Naive thymus-derived CD4-positive, alpha-beta T cell (primary cell): ENCODE data around the gene SLC39A5. TPM values are rescaled to one million over a fixed set of nuclear protein-coding genes. Genes with fewer than 3 reads are reported as not detected.

Source experiments
- ATAC-seq: fragments of 150-1000 bp; cut with Tn5 transposase; 2 replicates; pipeline ENCODE4 v1.10.0; 2021; ENCODE audit warnings: mild to moderate bottlenecking, moderate library complexity
- CTCF ChIA-PET: fragments of 350-600 bp; sonication (Branson Sonifier 250); formaldehyde crosslinking; loops from one replicate; lab custom pipeline; 2021; ENCODE audit warnings: antibody characterized with exemption; lab: Charles Lee
- POLR2A ChIA-PET: fragments of 350-600 bp; sonication (Branson Sonifier 250); formaldehyde crosslinking; loops from one replicate; lab custom pipeline; 2021; ENCODE audit warnings: antibody characterized with exemption, inconsistent platforms; lab: Charles Lee
- DNase-seq, 9 donors: peaks; one replicate each; pipeline versions ENCODE4 v3.0.0 to v3.0.0-alpha.2; 2020 to 2022; ENCODE audit warnings: mixed read lengths in 1 of 9
- H3K27ac ChIP-seq: one replicate; pipeline ENCODE4 v1.7.0; 2013; ENCODE audit warnings: mild to moderate bottlenecking, low read depth, low read length, moderate library complexity
- H3K27me3 ChIP-seq, 2 donors: one replicate each; pipeline ENCODE4 v1.7.0; 2013; ENCODE audit warnings: low read length in 2 of 2, mild to moderate bottlenecking in 2 of 2, moderate library complexity in 2 of 2; ENCODE audit not compliant: control insufficient read depth in 2 of 2, insufficient read depth in 2 of 2
- H3K36me3 ChIP-seq, 3 experiments: 1 replicate in 2 of 3; 2 replicates in 1 of 3; pipeline ENCODE4 v1.7.0; 2013; ENCODE audit warnings: low read length in 3 of 3, mild to moderate bottlenecking in 3 of 3, moderate library complexity in 1 of 3; ENCODE audit not compliant: insufficient read depth in 3 of 3, control insufficient read depth in 2 of 3
- H3K4me1 ChIP-seq, 2 donors: one replicate each; pipeline ENCODE4 v1.7.0; 2013; ENCODE audit warnings: low read length in 2 of 2, mild to moderate bottlenecking in 2 of 2, moderate library complexity in 1 of 2; ENCODE audit not compliant: control insufficient read depth in 2 of 2, insufficient read depth in 2 of 2
- H3K4me3 ChIP-seq: 2 replicates; pipeline ENCODE4 v1.7.0; 2013; ENCODE audit warnings: mild to moderate bottlenecking, low read length
- H3K9me3 ChIP-seq, 3 experiments: 1 replicate in 2 of 3; 2 replicates in 1 of 3; pipeline ENCODE4 v1.7.0; 2013; ENCODE audit warnings: low read length in 3 of 3; ENCODE audit not compliant: control insufficient read depth in 2 of 3
- H3K27ac Mint-ChIP-seq, 9 donors: one replicate each; pipeline ENCODE4 v1.8.0; 2020 to 2022; ENCODE audit warnings: mixed read lengths in 9 of 9, mild to moderate bottlenecking in 8 of 9, moderate library complexity in 5 of 9, inconsistent platforms in 2 of 9
- H3K27me3 Mint-ChIP-seq, 5 donors: one replicate each; pipeline ENCODE4 v1.8.0; 2021 to 2022; ENCODE audit warnings: mixed read lengths in 5 of 5, mild to moderate bottlenecking in 1 of 5
- H3K36me3 Mint-ChIP-seq, 5 donors: one replicate each; pipeline ENCODE4 v1.8.0; 2020 to 2022; ENCODE audit warnings: mixed read lengths in 5 of 5, mild to moderate bottlenecking in 3 of 5, inconsistent platforms in 1 of 5
- H3K4me1 Mint-ChIP-seq, 7 donors: one replicate each; pipeline ENCODE4 v1.8.0; 2020 to 2022; ENCODE audit warnings: mixed read lengths in 7 of 7, mild to moderate bottlenecking in 3 of 7, inconsistent platforms in 1 of 7
- H3K4me3 Mint-ChIP-seq, 10 donors: one replicate each; pipeline ENCODE4 v1.8.0; 2020 to 2022; ENCODE audit warnings: mild to moderate bottlenecking in 10 of 10, mixed read lengths in 10 of 10, moderate library complexity in 6 of 10, inconsistent platforms in 2 of 10
- H3K9me3 Mint-ChIP-seq, 11 donors: one replicate each; pipeline ENCODE4 v1.8.0; 2020 to 2022; ENCODE audit warnings: mixed read lengths in 11 of 11, mild to moderate bottlenecking in 4 of 11, inconsistent platforms in 1 of 11, moderate library complexity in 1 of 11
- intact Hi-C, 2 donors: fragments of 100-400 bp; cut with micrococcal nuclease; formaldehyde crosslinking; loops; one replicate each; pipeline ENCODE4 v1.15.1; 2023
- polyA plus RNA-seq, 2 donors: library from polyadenylated mRNA; unstranded; fragments of 300-500 nt; fragmentation: Illumina TruSeq; gene quantifications; one replicate each; pipeline ENCODE4 v1.2.3, GENCODE V29; 2021
- total RNA-seq, 6 experiments: library from RNA in 5 of 6; stranded (reverse) in 5 of 6; gene quantifications; 1 replicate in 5 of 6; 2 replicates in 1 of 6; pipeline ENCODE4 v1.2.3 and lab custom pipeline; 2021 to 2026

The SLC39A5 gene
- total and polyA plus RNA-seq, 7 experiments from 2014 or later: 0.43 to 1.2 (median 0.77) TPM; not detected in 4

DNA sequence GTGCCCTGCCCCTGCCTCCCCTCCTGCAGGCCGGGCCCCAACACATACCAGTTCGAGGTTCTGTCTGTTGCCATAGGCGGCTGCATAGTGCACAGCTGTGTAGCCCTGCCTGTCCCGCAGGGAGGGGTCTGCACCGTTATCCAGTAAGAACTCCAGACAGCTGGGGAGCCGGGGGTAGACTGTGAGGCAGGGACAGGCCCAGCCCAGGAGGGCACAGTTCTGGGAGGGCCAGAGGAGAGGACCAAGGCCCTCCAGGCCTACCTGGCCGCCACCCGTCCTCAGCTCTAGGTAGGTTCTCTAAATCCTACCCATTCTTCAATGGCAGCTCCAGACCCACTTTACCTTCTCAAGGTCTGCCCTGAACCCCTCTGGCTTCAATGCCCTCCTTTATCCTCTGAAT lies 18.9 kb downstream of the SLC39A5 start:
- DNase-seq (no peak), ATAC-seq (no peak)
- H3K9me3 Mint-ChIP-seq: no peaks in the 10 kb centered on the region
- no peaks in the 10 kb centered on the region for H3K4me1 ChIP-seq
- no peak overlapping the region for H3K4me3 ChIP-seq
- H3K27ac Mint-ChIP-seq: peak overlapping the region in 2 of 9 donors; percentile 50 to 59
- H3K27ac ChIP-seq: no peak overlapping the region
- no peaks in the 10 kb centered on the region for H3K9me3 ChIP-seq
- peaks cover 20 to 86% (median 51%) of the 10 kb centered on the region in 3 experiments for H3K36me3 ChIP-seq
- H3K27me3 Mint-ChIP-seq: no peaks in the 10 kb centered on the region
- ChIA-PET CTCF (no interaction called here), POLR2A (interaction anchor here (0.7 kb wide), 1 partner anchor 17 kb away, joined by 3 read pairs; no protein-coding TSS in a partner anchor)
- no peak overlapping the region for H3K4me3 Mint-ChIP-seq
- peaks cover 0 to 3% (median 0%) of the 10 kb centered on the region in 7 donors for H3K4me1 Mint-ChIP-seq
- H3K27me3 ChIP-seq: no peaks in the 10 kb centered on the region
- peaks cover 4 to 49% (median 11%) of the 10 kb centered on the region in 5 donors for H3K36me3 Mint-ChIP-seq
- intact Hi-C loops: no loop called here

DNA sequence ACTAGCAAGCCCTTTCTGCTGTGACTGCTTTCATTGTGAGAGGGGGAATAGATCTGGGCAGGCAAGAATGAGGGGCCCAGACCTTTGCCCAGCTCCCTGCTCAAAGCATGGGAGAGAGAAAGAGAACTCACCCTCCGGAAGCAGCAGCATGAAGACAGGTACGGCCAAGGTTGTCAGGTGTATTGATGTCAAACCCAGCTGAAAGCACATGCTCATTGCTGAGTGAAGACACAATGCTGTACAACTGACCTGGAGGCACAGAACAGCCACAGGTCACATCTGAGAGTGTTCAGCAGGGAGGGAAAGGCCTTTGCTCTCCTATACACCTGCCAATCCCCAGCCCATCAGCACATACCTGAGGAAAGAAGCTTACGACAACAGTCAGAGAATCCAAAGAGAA lies 22.8 kb downstream of the SLC39A5 start:
- ChIA-PET CTCF (no interaction called here), POLR2A (interaction anchor here (0.5 to 1.4 kb wide), 2 partner anchors 9 to 62 kb away, joined by 3 read pairs; no protein-coding TSS in a partner anchor)
- H3K27ac ChIP-seq: no peak overlapping the region
- no peak overlapping the region for H3K4me3 ChIP-seq
- peaks cover 0 to 44% (median 11%) of the 10 kb centered on the region in 5 donors for H3K36me3 Mint-ChIP-seq
- peaks cover 12 to 14% of the 10 kb centered on the region in 2 donors for H3K4me1 ChIP-seq
- H3K36me3 ChIP-seq: peaks cover 21 to 72% (median 32%) of the 10 kb centered on the region in 3 experiments
- no peaks in the 10 kb centered on the region for H3K27me3 ChIP-seq
- H3K4me3 Mint-ChIP-seq: no peak overlapping the region
- DNase-seq (no peak), ATAC-seq (no peak)
- H3K27ac Mint-ChIP-seq: no peak overlapping the region
- H3K9me3 ChIP-seq: no peaks in the 10 kb centered on the region
- no peaks in the 10 kb centered on the region for H3K27me3 Mint-ChIP-seq
- intact Hi-C loops: no loop called here
- no peaks in the 10 kb centered on the region for H3K9me3 Mint-ChIP-seq
- peaks cover 8 to 20% (median 15%) of the 10 kb centered on the region in 7 donors for H3K4me1 Mint-ChIP-seq

- ATAC-seq (no peak), DNase-seq (no peak)
- intact Hi-C loops: no loop called here
- H3K9me3 Mint-ChIP-seq: no peaks in the 10 kb centered on the region
- Histone ChIP-seq H3K4me3 (no peak overlapping the region), H3K4me1 (peaks cover 12 to 14% of the 10 kb centered on the region in 2 donors), H3K27me3 (no peaks in the 10 kb centered on the region), H3K36me3 (peaks cover 21 to 71% (median 28%) of the 10 kb centered on the region in 3 experiments), H3K9me3 (no peaks in the 10 kb centered on the region), H3K27ac (no peak overlapping the region)
- no peak overlapping the region for H3K4me3 Mint-ChIP-seq
- peaks cover 8 to 20% (median 15%) of the 10 kb centered on the region in 7 donors for H3K4me1 Mint-ChIP-seq
- peaks cover 0 to 43% (median 11%) of the 10 kb centered on the region in 5 donors for H3K36me3 Mint-ChIP-seq
- H3K27me3 Mint-ChIP-seq: no peaks in the 10 kb centered on the region
- CTCF ChIA-PET: no interaction called here
- H3K27ac Mint-ChIP-seq: no peak overlapping the region
- POLR2A ChIA-PET: interaction anchor here (0.5 to 1.4 kb wide), 3 partner anchors 8 to 63 kb away, joined by 3 read pairs; no protein-coding TSS in a partner anchor
Measured at GRCh38 chr12:56253091-56253490, 23.2 kb downstream of the SLC39A5 start.

DNA sequence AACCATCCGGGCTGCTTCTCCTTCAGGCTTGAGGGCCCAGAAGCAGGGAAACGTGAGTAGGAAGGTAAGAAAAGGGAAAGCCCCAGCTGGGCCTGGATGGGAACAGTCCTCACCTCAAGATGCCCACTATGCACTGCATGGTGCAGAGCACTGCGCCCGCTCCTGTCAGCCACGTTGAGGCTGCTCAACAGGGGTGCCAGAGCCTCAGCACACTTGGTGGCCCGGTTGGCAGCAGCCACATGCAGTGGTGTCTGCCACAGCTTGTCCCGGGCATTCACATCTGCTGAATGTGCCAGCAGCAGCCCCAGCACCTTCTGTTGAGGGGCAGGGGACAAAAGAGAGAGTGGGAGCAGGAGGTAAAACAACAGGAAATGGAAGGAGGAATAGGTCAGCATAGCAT lies 25.8 kb downstream of the SLC39A5 start:
- no peak overlapping the region for H3K27ac ChIP-seq
- no peaks in the 10 kb centered on the region for H3K27me3 ChIP-seq
- no peaks in the 10 kb centered on the region for H3K9me3 ChIP-seq
- H3K9me3 Mint-ChIP-seq: no peaks in the 10 kb centered on the region
- no peaks in the 10 kb centered on the region for H3K27me3 Mint-ChIP-seq
- intact Hi-C loops: loop anchor here in 1 of 2 donors (5.0 kb wide), 1 partner anchor 48 kb away; no protein-coding TSS in a partner anchor
- peaks cover 0 to 38% (median 11%) of the 10 kb centered on the region in 5 donors for H3K36me3 Mint-ChIP-seq
- peak overlapping the region in 3 of 9 donors; percentile 27 to 72 (median 32) for H3K27ac Mint-ChIP-seq
- ATAC-seq (no peak), DNase-seq (no peak)
- ChIA-PET CTCF (interaction anchor here (1.2 to 1.4 kb wide), 2 partner anchors 11 to 136 kb away, joined by 3 to 5 read pairs; partner anchors contain the start of gene COQ10A), POLR2A (interaction anchor here (0.6 to 2.2 kb wide), 5 partner anchors 11 to 430 kb away, joined by 3 to 6 read pairs (median 5); partner anchors contain the start of genes COQ10A and RNF41)
- H3K4me3 ChIP-seq: no peak overlapping the region
- H3K36me3 ChIP-seq: peaks cover 18 to 53% (median 26%) of the 10 kb centered on the region in 3 experiments
- peaks cover 13 to 27% (median 22%) of the 10 kb centered on the region in 7 donors for H3K4me1 Mint-ChIP-seq
- peaks cover 18 to 19% of the 10 kb centered on the region in 2 donors for H3K4me1 ChIP-seq
- peak overlapping the region in 4 of 10 donors; percentile 28 to 91 (median 64) for H3K4me3 Mint-ChIP-seq

GRCh38 chr12:56256326-56256960 lies 26.6 kb downstream of the SLC39A5 start:
- no peaks in the 10 kb centered on the region for H3K27me3 ChIP-seq
- H3K9me3 Mint-ChIP-seq: no peaks in the 10 kb centered on the region
- no peaks in the 10 kb centered on the region for H3K27me3 Mint-ChIP-seq
- H3K4me3 Mint-ChIP-seq: peak overlapping the region; percentile 70 to 94 (median 85)
- peaks cover 13 to 27% (median 22%) of the 10 kb centered on the region in 7 donors for H3K4me1 Mint-ChIP-seq
- H3K27ac ChIP-seq: peak overlapping the region; percentile 90
- ATAC-seq: no peak
- intact Hi-C loops: loop anchor here in 1 of 2 donors (5.0 kb wide), 1 partner anchor 49 kb away; no protein-coding TSS in a partner anchor
- H3K4me1 ChIP-seq: peaks cover 18 to 19% of the 10 kb centered on the region in 2 donors
- peak overlapping the region; percentile 99 for H3K4me3 ChIP-seq
- peak overlapping the region in 8 of 9 donors; percentile 9 to 83 (median 66) for H3K27ac Mint-ChIP-seq
- H3K9me3 ChIP-seq: no peaks in the 10 kb centered on the region
- H3K36me3 Mint-ChIP-seq: peaks cover 0 to 38% (median 11%) of the 10 kb centered on the region in 5 donors
- H3K36me3 ChIP-seq: peaks cover 18 to 50% (median 26%) of the 10 kb centered on the region in 3 experiments
- DNase-seq: no peak
- ChIA-PET CTCF (interaction anchor here (0.8 to 1.4 kb wide), 6 partner anchors 11 to 208 kb away, joined by 3 to 5 read pairs (median 4); partner anchors contain the start of gene COQ10A), POLR2A (interaction anchor here (0.8 to 2.5 kb wide), 8 partner anchors 10 to 439 kb away, joined by 3 to 7 read pairs (median 5); partner anchors contain the start of genes COQ10A, ORMDL2, SARNP and SMARCC2)

DNA sequence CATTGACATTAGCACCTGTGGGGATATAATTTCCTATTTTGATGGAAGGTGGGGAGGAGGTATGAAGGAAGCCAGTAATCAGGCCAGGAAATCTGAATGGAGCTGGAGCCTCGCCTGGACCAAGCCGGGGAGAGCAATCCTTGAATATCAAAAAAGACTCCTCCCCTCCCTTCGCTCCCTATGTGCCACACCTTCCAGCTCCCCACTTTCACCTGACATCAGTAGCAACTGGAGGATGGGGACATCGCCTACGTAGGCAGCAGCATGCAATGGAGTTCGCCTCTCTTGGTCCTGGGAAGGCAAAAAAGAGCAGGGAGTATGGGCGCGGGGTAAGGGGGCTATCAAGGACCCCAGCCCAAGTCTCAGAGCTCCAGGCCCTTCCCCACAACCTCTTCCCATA lies 27.2 kb downstream of the SLC39A5 start:
- Histone ChIP-seq H3K4me3 (peak overlapping the region; percentile 99), H3K27me3 (no peaks in the 10 kb centered on the region), H3K27ac (peak overlapping the region; percentile 90), H3K36me3 (peaks cover 16 to 44% (median 23%) of the 10 kb centered on the region in 3 experiments), H3K4me1 (peaks cover 18 to 19% of the 10 kb centered on the region in 2 donors), H3K9me3 (no peaks in the 10 kb centered on the region)
- intact Hi-C loops: loop anchor here in 1 of 2 donors (5.0 kb wide), 1 partner anchor 50 kb away; no protein-coding TSS in a partner anchor
- ChIA-PET CTCF (interaction anchor here (0.8 to 1.7 kb wide), 6 partner anchors 10 to 207 kb away, joined by 3 to 10 read pairs (median 4); partner anchors contain the start of genes COQ10A and RNF41), POLR2A (interaction anchor here (0.8 to 2.5 kb wide), 9 partner anchors 10 to 440 kb away, joined by 3 to 7 read pairs (median 5); partner anchors contain the start of genes COQ10A, ORMDL2, SARNP and SMARCC2)
- DNase-seq (no peak), ATAC-seq (no peak)
- Mint-ChIP-seq H3K27me3 (peaks cover 0 to 2% (median 0%) of the 10 kb centered on the region in 5 donors), H3K9me3 (no peaks in the 10 kb centered on the region), H3K36me3 (peaks cover 0 to 33% (median 6%) of the 10 kb centered on the region in 5 donors), H3K4me3 (peak overlapping the region; percentile 70 to 94 (median 85)), H3K27ac (peak overlapping the region in 8 of 9 donors; percentile 32 to 86 (median 70)), H3K4me1 (peaks cover 13 to 27% (median 22%) of the 10 kb centered on the region in 7 donors)
